ENCODE measurements around the gene MEPE.

The MEPE gene

DNA sequence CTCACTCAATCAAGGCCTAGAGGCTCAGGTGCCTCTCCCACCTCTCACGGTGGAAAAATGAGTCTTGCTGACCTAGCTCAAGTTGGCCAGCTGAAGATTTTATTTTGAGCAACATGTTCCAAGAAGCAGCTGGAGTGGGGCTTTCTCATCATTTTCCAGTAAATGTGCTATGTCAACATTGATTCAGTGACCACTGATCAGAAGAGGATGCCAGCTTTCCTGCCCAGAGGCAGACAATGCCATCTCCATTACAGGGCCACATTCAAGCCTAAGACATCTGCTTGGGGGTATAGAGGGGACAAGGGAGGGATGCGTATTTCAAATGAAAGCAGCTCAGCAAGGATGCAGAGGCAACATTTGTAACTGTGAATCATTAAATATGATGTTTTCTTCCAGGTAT is 3.0 kb downstream of the MEPE start:
- Histone ChIP-seq H3K27ac (ENCODE audit: extremely low read depth, low read depth, low read length) (no peak overlapping the region), H3K9me3 (ENCODE audit: control insufficient read depth, insufficient read depth, low read depth, low read length) (no peaks in the 10 kb centered on the region), H3K4me1 (ENCODE audit: control insufficient read depth, insufficient read depth, low read length) (no peaks in the 10 kb centered on the region), H3K36me3 (ENCODE audit: control insufficient read depth in 2 of 2, insufficient read depth in 1 of 2, low read length in 2 of 2) (no peaks in the 10 kb centered on the region), H3K4me3 (ENCODE audit: low read depth, low read length) (no peak overlapping the region)
- POLR2A ChIA-PET = no interaction called here
- CTCF ChIA-PET = interaction anchor here (1.1 kb wide), 1 partner anchor 376 kb away, joined by 5 read pairs; no protein-coding TSS in a partner anchor
- TF ChIP-seq ZBTB7A (tag by site-specific recombination; IDR thresholded peaks at IDR 0.05; ENCODE audit: low read depth) (no peak), ZBTB48 (tag by site-specific recombination; IDR thresholded peaks at IDR 0.05) (no peak), SALL2 (tag by site-specific recombination; IDR thresholded peaks at IDR 0.05; ENCODE audit: borderline replicate concordance) (no peak), FEZF1 (tag by site-specific recombination; IDR thresholded peaks at IDR 0.05) (no peak), ZNF48 (tag by site-specific recombination; IDR thresholded peaks at IDR 0.05) (no peak), ZNF324 (tag by site-specific recombination; IDR thresholded peaks at IDR 0.05) (no peak), ZNF175 (tag by site-specific recombination; IDR thresholded peaks at IDR 0.05) (no peak), ZNF549 (tag by site-specific recombination; IDR thresholded peaks at IDR 0.05) (no peak), ZNF211 (tag by site-specific recombination; IDR thresholded peaks at IDR 0.05; ENCODE audit: low read depth) (no peak), ZNF2 (tag by site-specific recombination; IDR thresholded peaks at IDR 0.05) (no peak), ZNF558 (tag by site-specific recombination; IDR thresholded peaks at IDR 0.05) (no peak), ZNF184 (tag by site-specific recombination; IDR thresholded peaks at IDR 0.05) (no peak), ZNF169 (tag by site-specific recombination; IDR thresholded peaks at IDR 0.05) (no peak)
- TF ChIP-seq, protein P1, sequence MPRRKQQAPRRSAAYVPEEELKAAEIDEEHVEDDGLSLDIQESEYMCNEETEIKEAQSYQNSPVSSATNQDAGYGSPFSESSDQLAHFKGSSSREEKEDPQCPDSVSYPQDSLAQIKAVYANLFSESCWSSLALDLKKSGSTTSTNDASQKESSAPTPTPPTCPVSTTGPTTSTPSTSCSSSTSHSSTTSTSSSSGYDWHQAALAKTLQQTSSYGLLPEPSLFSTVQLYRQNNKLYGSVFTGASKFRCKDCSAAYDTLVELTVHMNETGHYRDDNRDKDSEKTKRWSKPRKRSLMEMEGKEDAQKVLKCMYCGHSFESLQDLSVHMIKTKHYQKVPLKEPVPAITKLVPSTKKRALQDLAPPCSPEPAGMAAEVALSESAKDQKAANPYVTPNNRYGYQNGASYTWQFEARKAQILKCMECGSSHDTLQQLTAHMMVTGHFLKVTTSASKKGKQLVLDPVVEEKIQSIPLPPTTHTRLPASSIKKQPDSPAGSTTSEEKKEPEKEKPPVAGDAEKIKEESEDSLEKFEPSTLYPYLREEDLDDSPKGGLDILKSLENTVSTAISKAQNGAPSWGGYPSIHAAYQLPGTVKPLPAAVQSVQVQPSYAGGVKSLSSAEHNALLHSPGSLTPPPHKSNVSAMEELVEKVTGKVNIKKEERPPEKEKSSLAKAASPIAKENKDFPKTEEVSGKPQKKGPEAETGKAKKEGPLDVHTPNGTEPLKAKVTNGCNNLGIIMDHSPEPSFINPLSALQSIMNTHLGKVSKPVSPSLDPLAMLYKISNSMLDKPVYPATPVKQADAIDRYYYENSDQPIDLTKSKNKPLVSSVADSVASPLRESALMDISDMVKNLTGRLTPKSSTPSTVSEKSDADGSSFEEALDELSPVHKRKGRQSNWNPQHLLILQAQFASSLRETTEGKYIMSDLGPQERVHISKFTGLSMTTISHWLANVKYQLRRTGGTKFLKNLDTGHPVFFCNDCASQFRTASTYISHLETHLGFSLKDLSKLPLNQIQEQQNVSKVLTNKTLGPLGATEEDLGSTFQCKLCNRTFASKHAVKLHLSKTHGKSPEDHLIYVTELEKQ (tag by site-specific recombination; IDR thresholded peaks at IDR 0.05; ENCODE audit: borderline replicate concordance) = no peak

DNA sequence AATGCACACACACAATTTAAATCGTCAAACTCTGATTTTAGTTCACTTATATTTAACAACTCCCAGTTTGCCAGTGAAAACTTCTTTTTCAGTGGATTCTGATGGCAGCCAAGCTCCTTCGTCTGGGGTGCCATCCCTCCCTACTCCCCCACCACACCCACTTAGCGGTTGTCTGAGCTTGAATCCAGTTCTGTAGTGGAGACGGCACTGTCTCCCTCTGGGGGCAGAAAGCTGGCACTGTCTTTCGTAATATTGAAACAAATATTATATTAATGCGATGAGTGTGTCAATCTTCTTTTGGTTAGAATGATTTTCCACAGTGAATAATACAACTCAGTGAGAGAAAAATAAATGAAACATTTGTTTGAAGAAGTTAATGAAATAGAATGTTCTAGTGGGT is 5.4 kb downstream of the MEPE start:
- Histone ChIP-seq H3K27ac (ENCODE audit: extremely low read depth, low read depth, low read length) (no peak overlapping the region), H3K4me1 (ENCODE audit: control insufficient read depth, insufficient read depth, low read length) (no peaks in the 10 kb centered on the region), H3K36me3 (ENCODE audit: control insufficient read depth in 2 of 2, insufficient read depth in 1 of 2, low read length in 2 of 2) (no peaks in the 10 kb centered on the region), H3K9me3 (ENCODE audit: control insufficient read depth, insufficient read depth, low read depth, low read length) (no peaks in the 10 kb centered on the region), H3K4me3 (ENCODE audit: low read depth, low read length) (no peak overlapping the region)
- no peak for TF ChIP-seq GLIS2 (tag by site-specific recombination; IDR thresholded peaks at IDR 0.05)
- TF ChIP-seq, protein P2, sequence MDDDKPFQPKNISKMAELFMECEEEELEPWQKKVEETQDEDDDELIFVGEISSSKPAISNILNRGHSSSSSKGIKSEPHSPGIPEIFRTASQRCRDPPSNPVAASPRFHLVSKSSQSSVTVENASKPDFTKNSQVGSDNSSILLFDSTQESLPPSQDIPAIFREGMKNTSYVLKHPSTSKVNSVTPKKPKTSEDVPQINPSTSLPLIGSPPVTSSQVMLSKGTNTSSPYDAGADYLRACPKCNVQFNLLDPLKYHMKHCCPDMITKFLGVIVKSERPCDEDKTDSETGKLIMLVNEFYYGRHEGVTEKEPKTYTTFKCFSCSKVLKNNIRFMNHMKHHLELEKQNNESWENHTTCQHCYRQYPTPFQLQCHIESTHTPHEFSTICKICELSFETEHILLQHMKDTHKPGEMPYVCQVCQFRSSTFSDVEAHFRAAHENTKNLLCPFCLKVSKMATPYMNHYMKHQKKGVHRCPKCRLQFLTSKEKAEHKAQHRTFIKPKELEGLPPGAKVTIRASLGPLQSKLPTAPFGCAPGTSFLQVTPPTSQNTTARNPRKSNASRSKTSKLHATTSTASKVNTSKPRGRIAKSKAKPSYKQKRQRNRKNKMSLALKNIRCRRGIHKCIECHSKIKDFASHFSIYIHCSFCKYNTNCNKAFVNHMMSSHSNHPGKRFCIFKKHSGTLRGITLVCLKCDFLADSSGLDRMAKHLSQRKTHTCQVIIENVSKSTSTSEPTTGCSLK (tag by site-specific recombination; IDR thresholded peaks at IDR 0.05) = no peak
- CTCF ChIA-PET = interaction anchor here (0.7 to 3.7 kb wide), 10 partner anchors 10 to 475 kb away, joined by 3 to 39 read pairs (median 4); partner anchors contain the start of gene DMP1
- POLR2A ChIA-PET = no interaction called here

DNA sequence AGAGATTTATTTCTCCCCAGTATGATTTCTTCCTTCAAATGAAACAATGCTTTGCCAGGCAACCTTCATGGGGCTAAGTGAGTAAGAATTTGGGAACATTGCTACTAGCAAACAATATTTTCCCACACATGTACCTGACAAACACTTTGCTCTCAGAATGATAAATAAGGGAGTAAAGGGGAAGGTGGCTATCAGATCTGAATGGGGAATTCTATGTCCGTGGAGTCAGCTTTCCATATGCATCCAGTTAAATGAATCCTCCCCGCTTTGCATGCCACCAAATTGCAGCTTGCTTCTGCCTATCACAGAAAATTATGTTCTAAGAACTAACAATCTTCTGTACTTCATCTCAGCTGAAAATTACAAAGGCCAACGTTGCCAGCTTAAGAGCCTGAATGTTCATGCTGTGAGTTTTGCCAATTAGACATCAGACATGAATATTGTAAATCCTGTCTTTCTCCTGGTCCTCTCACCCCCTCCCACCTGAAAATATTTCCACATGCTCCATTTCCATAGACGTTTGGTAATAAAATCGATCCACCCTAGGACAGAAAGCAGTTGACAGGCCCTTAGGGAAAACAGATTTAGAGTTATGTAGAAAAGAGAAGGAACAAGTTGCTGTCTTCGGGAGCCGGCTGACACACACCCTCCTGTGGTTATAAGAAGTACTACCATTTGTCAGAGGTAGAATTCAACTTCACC is 6.3 kb downstream of the MEPE start:
- H3K36me3 ChIP-seq (ENCODE audit: control insufficient read depth in 2 of 2, insufficient read depth in 1 of 2, low read length in 2 of 2) = no peaks in the 10 kb centered on the region
- H3K4me3 ChIP-seq (ENCODE audit: low read depth, low read length) = no peak overlapping the region
- no peak overlapping the region for H3K27ac ChIP-seq (ENCODE audit: extremely low read depth, low read depth, low read length)
- ChIA-PET POLR2A (no interaction called here), CTCF (interaction anchor here (0.6 to 3.7 kb wide), 11 partner anchors 9 to 521 kb away, joined by 3 to 39 read pairs (median 4); partner anchors contain the start of gene DMP1)
- no peaks in the 10 kb centered on the region for H3K4me1 ChIP-seq (ENCODE audit: control insufficient read depth, insufficient read depth, low read length)
- no peaks in the 10 kb centered on the region for H3K9me3 ChIP-seq (ENCODE audit: control insufficient read depth, insufficient read depth, low read depth, low read length)
- no peak for TF ChIP-seq ZNF621 (tag by site-specific recombination; IDR thresholded peaks at IDR 0.05)
- TF ChIP-seq ZNF654 (tag by site-specific recombination; IDR thresholded peaks at IDR 0.05; ENCODE audit: low read depth) = peak; percentile 63
- TF ChIP-seq ZNF660 (tag by site-specific recombination; IDR thresholded peaks at IDR 0.05) = no peak
- no peak for TF ChIP-seq HOXC10 (CRISPR knock-in tag; IDR thresholded peaks at IDR 0.05)
- no peak for TF ChIP-seq ZNF324 (tag by site-specific recombination; IDR thresholded peaks at IDR 0.05)
- TF ChIP-seq, protein P3, sequence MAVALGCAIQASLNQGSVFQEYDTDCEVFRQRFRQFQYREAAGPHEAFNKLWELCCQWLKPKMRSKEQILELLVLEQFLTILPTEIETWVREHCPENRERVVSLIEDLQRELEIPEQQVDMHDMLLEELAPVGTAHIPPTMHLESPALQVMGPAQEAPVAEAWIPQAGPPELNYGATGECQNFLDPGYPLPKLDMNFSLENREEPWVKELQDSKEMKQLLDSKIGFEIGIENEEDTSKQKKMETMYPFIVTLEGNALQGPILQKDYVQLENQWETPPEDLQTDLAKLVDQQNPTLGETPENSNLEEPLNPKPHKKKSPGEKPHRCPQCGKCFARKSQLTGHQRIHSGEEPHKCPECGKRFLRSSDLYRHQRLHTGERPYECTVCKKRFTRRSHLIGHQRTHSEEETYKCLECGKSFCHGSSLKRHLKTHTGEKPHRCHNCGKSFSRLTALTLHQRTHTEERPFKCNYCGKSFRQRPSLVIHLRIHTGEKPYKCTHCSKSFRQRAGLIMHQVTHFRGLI (tag by site-specific recombination; IDR thresholded peaks at IDR 0.05) = no peak
- TF ChIP-seq KLF9 (tag by site-specific recombination; IDR thresholded peaks at IDR 0.05; ENCODE audit: low read depth) = no peak
- no peak for TF ChIP-seq ZBTB48 (tag by site-specific recombination; IDR thresholded peaks at IDR 0.05)
- peak; percentile 81 for TF ChIP-seq SCRT2 (tag by site-specific recombination; IDR thresholded peaks at IDR 0.05)

All from HEK293 (cell line).